GM23248 (cell line): ENCODE data around the gene HRK. TPM values are rescaled to one million over a fixed set of nuclear protein-coding genes. Genes with fewer than 3 reads are reported as not detected.
A peak's percentile ranks its signal among the peaks of the same experiment; 100 is the strongest.

Experiments used
- DNase-seq: peaks from one replicate; pipeline ENCODE4 v3.0.0-alpha.2; 2015
- H2AFZ ChIP-seq: fragments of 200-600 bp; sonication (generic); 2 replicates; pipeline ENCODE4 v1.6.1; 2016; ENCODE audit warnings: antibody characterized with exemption
- H3F3A ChIP-seq: fragments of 200-600 bp; sonication (generic); 2 replicates; pipeline ENCODE4 v1.6.1; 2016; ENCODE audit warnings: mild to moderate bottlenecking, antibody characterized with exemption, mixed run types; ENCODE audit not compliant: insufficient read depth
- H3K27ac ChIP-seq: fragments of 200-600 bp; sonication (generic); 2 replicates; pipeline ENCODE4 v1.5.1; 2016; ENCODE audit warnings: mild to moderate bottlenecking
- H3K27me3 ChIP-seq: fragments of 200-600 bp; sonication (generic); replicated peaks from 2 replicates; pipeline ENCODE4 v1.6.1; 2016; ENCODE audit warnings: mild to moderate bottlenecking; ENCODE audit not compliant: insufficient read depth
- H3K36me3 ChIP-seq: fragments of 200-600 bp; sonication (generic); 2 replicates; pipeline ENCODE4 v1.6.1; 2016; ENCODE audit warnings: low read depth, mild to moderate bottlenecking
- H3K4me1 ChIP-seq: fragments of 200-600 bp; sonication (generic); 2 replicates; pipeline ENCODE4 v1.6.1; 2016; ENCODE audit warnings: mild to moderate bottlenecking; ENCODE audit not compliant: insufficient read depth
- H3K4me2 ChIP-seq: fragments of 200-600 bp; sonication (generic); one replicate; pipeline ENCODE4 v1.6.1; 2016; ENCODE audit warnings: mild to moderate bottlenecking; ENCODE audit not compliant: unreplicated experiment
- H3K4me3 ChIP-seq: fragments of 200-600 bp; sonication (generic); 2 replicates; pipeline ENCODE4 v1.5.1; 2016; ENCODE audit warnings: mild to moderate bottlenecking
- H3K79me2 ChIP-seq: fragments of 200-600 bp; sonication (generic); 2 replicates; pipeline ENCODE4 v1.6.1; 2016; ENCODE audit warnings: mild to moderate bottlenecking; ENCODE audit not compliant: insufficient read depth
- H3K9ac ChIP-seq: fragments of 200-600 bp; sonication (generic); 2 replicates; pipeline ENCODE4 v1.6.1; 2016; ENCODE audit warnings: mild to moderate bottlenecking
- H3K9me2 ChIP-seq: fragments of 200-600 bp; sonication (generic); 2 replicates; pipeline ENCODE4 v1.6.1; 2016; ENCODE audit warnings: mixed run types, mild to moderate bottlenecking, moderate library complexity; ENCODE audit not compliant: insufficient read depth
- H3K9me3 ChIP-seq: fragments of 200-600 bp; sonication (generic); one replicate; pipeline ENCODE4 v1.6.1; 2017; ENCODE audit warnings: low read depth
- H4K20me1 ChIP-seq: fragments of 200-600 bp; sonication (generic); 2 replicates; pipeline ENCODE4 v1.6.0; 2016; ENCODE audit not compliant: insufficient read depth
- EZH2 ChIP-seq: fragments of 200-600 bp; sonication (generic); IDR thresholded peaks from 2 replicates; pipeline ENCODE4 v1.6.1; 2018; ENCODE audit warnings: antibody characterized with exemption, mild to moderate bottlenecking; ENCODE audit not compliant: insufficient read depth, poor library complexity, severe bottlenecking
- EZH2phosphoT487 ChIP-seq: fragments of 200-600 bp; sonication (generic); IDR thresholded peaks from 2 replicates; pipeline ENCODE4 v1.6.1; 2018; ENCODE audit warnings: antibody characterized with exemption, moderate library complexity, mild to moderate bottlenecking, low read depth; ENCODE audit not compliant: insufficient read depth
- WGBS, 2 experiments: methylation state at CpG; one replicate each; pipeline ENCODE4 v1.1.6; 2015 to 2017; ENCODE audit warnings: low lambda C conversion rate in 2 of 2, low coverage in 1 of 2; ENCODE audit errors: missing lambda C conversion rate in 2 of 2; 5-methylcytosine and 5-hydroxymethylcytosine counted together
- in situ Hi-C: fragments of 300-500 bp; cut with MboI; formaldehyde crosslinking; loops from 2 replicates; pipeline ENCODE4 v1.15.0; 2020
- polyA plus RNA-seq: library from polyadenylated mRNA; unstranded; fragments of >200 nt; fragmentation: Nextera tagmentation; extraction: Ambion mirVana; gene quantifications from 2 replicates; pipeline ENCODE4 v1.2.1, GENCODE V29; 2016
- total RNA-seq: library from RNA; depleted of rRNA; stranded (reverse); fragments of >200 nt; shearing (Covaris generic); gene quantifications from 2 replicates; pipeline ENCODE4 v1.2.3, GENCODE V29; 2014

The HRK gene
- total and polyA plus RNA-seq, 2 experiments from 2014 or later: not detected

- Histone ChIP-seq H3F3A (peaks cover 23% of the 10 kb centered on the region), H3K27me3 (no peaks in the 10 kb centered on the region), H3K9ac (no peak overlapping the region), H3K4me1 (peaks cover 20% of the 10 kb centered on the region), H4K20me1 (peaks cover 15% of the 10 kb centered on the region), H3K9me2 (no peaks in the 10 kb centered on the region), H3K4me2 (no peak overlapping the region), H3K9me3 (no peaks in the 10 kb centered on the region), H3K27ac (no peak overlapping the region), H2AFZ (no peak overlapping the region), H3K36me3 (no peaks in the 10 kb centered on the region), H3K4me3 (no peak overlapping the region), H3K79me2 (peaks cover 99% of the 10 kb centered on the region)
- TF ChIP-seq EZH2 (no peak), EZH2phosphoT487 (no peak)
- in situ Hi-C loops: no loop called here
- 47 to 49% methylated on average over 6 of the region's 6 CpGs for WGBS, 2 experiments
- no peak for DNase-seq
Measured at GRCh38 chr12:116919706-116920485, 38.7 kb upstream of the HRK start.

- H3K9me3 ChIP-seq: no peaks in the 10 kb centered on the region
- H2AFZ ChIP-seq: no peak overlapping the region
- in situ Hi-C loops: no loop called here
- DNase-seq: no peak
- no peak overlapping the region for H3K9ac ChIP-seq
- peaks cover 13% of the 10 kb centered on the region for H3K4me1 ChIP-seq
- no peaks in the 10 kb centered on the region for H3K36me3 ChIP-seq
- peaks cover 8% of the 10 kb centered on the region; the same call in 1 of the 2 replicates for H4K20me1 ChIP-seq
- no peaks in the 10 kb centered on the region for H3K9me2 ChIP-seq
- peaks cover 99% of the 10 kb centered on the region for H3K79me2 ChIP-seq
- TF ChIP-seq EZH2 (no peak), EZH2phosphoT487 (no peak)
- WGBS, 2 experiments: 95 to 99% methylated on average over 4 of the region's 4 CpGs
- H3K4me2 ChIP-seq: no peak overlapping the region
- H3K4me3 ChIP-seq: no peak overlapping the region
- no peaks in the 10 kb centered on the region for H3K27me3 ChIP-seq
- no peak overlapping the region for H3K27ac ChIP-seq
- H3F3A ChIP-seq: peaks cover 19% of the 10 kb centered on the region
Measured at GRCh38 chr12:116919247-116919661, 38.0 kb upstream of the HRK start.

GRCh38 chr12:116918464-116918863 lies 37.2 kb upstream of the HRK start:
- TF ChIP-seq EZH2phosphoT487 (no peak), EZH2 (no peak)
- Histone ChIP-seq H3K9me3 (no peaks in the 10 kb centered on the region), H3F3A (peaks cover 18% of the 10 kb centered on the region), H3K4me2 (no peak overlapping the region), H3K79me2 (peaks cover 99% of the 10 kb centered on the region), H3K36me3 (no peaks in the 10 kb centered on the region), H3K27me3 (no peaks in the 10 kb centered on the region), H3K9ac (no peak overlapping the region), H4K20me1 (0 out of 2 replicates have a peak, but pooled peaks cover 6% of the 10 kb centered on the region), H3K4me3 (no peak overlapping the region), H3K4me1 (peaks cover 10% of the 10 kb centered on the region), H3K9me2 (no peaks in the 10 kb centered on the region), H3K27ac (no peak overlapping the region), H2AFZ (no peak overlapping the region)
- DNase-seq: no peak
- in situ Hi-C loops: no loop called here
- WGBS, 2 experiments: 95 to 97% methylated on average over 2 of the region's 2 CpGs

GRCh38 chr12:116916714-116917114 lies 35.5 kb upstream of the HRK start:
- TF ChIP-seq EZH2: no peak

GRCh38 chr12:116916122-116916521 lies 34.9 kb upstream of the HRK start:
- peak; percentile 64 for DNase-seq
- no peak overlapping the region for H3K4me3 ChIP-seq
- H3K4me2 ChIP-seq: no peak overlapping the region
- peaks cover 18% of the 10 kb centered on the region for H3F3A ChIP-seq
- no peaks in the 10 kb centered on the region for H3K9me3 ChIP-seq
- H3K79me2 ChIP-seq: peaks cover 99% of the 10 kb centered on the region
- no peak for TF ChIP-seq EZH2phosphoT487
- TF ChIP-seq EZH2: no peak
- H3K9ac ChIP-seq: no peak overlapping the region
- no peak overlapping the region for H2AFZ ChIP-seq
- H3K4me1 ChIP-seq: peaks cover 25% of the 10 kb centered on the region
- no peaks in the 10 kb centered on the region for H3K9me2 ChIP-seq
- peak overlapping the region; percentile 35 for H3K27ac ChIP-seq
- 0 out of 2 replicates have a peak, but pooled peaks cover 6% of the 10 kb centered on the region for H4K20me1 ChIP-seq
- no peaks in the 10 kb centered on the region for H3K36me3 ChIP-seq
- no peaks in the 10 kb centered on the region for H3K27me3 ChIP-seq
- in situ Hi-C loops: no loop called here

More at GRCh38 chr12:116916714-116917114, 35.5 kb upstream of the HRK start:
- Histone ChIP-seq H3K4me3 (no peak overlapping the region), H3K9me3 (no peaks in the 10 kb centered on the region), H3K9me2 (no peaks in the 10 kb centered on the region), H3K4me1 (peaks cover 23% of the 10 kb centered on the region), H2AFZ (no peak overlapping the region), H3F3A (peaks cover 18% of the 10 kb centered on the region), H3K9ac (no peak overlapping the region), H3K27me3 (no peaks in the 10 kb centered on the region), H4K20me1 (0 out of 2 replicates have a peak, but pooled peaks cover 6% of the 10 kb centered on the region), H3K36me3 (no peaks in the 10 kb centered on the region), H3K79me2 (peaks cover 99% of the 10 kb centered on the region), H3K27ac (peak overlapping the region; percentile 35; the same call in 1 of the 2 replicates), H3K4me2 (no peak overlapping the region)
- DNase-seq: peak; percentile 76
- in situ Hi-C loops: no loop called here
- 66 to 69% methylated on average over 5 of the region's 5 CpGs for whole genome bisulfite sequencing, 2 experiments
